K562 (cell line): Measurements from ENCODE around the gene RPS10. TPM values are rescaled to one million over a fixed set of nuclear protein-coding genes. Genes with fewer than 3 reads are reported as not detected.
A peak's percentile ranks its signal among the peaks of the same experiment; 100 is the strongest.

Experiments used
- FOXP4 ChIP-seq: sonication (generic); formaldehyde crosslinking; IDR thresholded peaks from 2 replicates; pipeline ENCODE4 v1.8.0; 2022; ENCODE audit warnings: mild to moderate bottlenecking, missing genetic modification reagents, borderline replicate concordance
- MCM3 ChIP-seq: fragments of 450-650 bp; IDR thresholded peaks from 2 replicates; pipeline ENCODE4 v1.6.1; 2016
- NCOA6 ChIP-seq: fragments of 450-650 bp; IDR thresholded peaks from 2 replicates; pipeline ENCODE4 v1.6.1; 2017; ENCODE audit warnings: mild to moderate bottlenecking
- NR0B1 ChIP-seq: fragments of 450-650 bp; IDR thresholded peaks from one replicate; pipeline ENCODE4 v1.6.1; 2018; ENCODE audit warnings: mild to moderate bottlenecking, moderate library complexity; ENCODE audit not compliant: partially characterized antibody
- POLR2G ChIP-seq: fragments of 200-400 bp; formaldehyde crosslinking; IDR thresholded peaks from 2 replicates; pipeline ENCODE4 v1.6.1; 2017; ENCODE audit warnings: low read depth, mild to moderate bottlenecking, antibody characterized with exemption, low read length, moderate library complexity
- RBM14 ChIP-seq: fragments of 200-400 bp; formaldehyde crosslinking; IDR thresholded peaks from 2 replicates; pipeline ENCODE4 v1.6.1; 2018; ENCODE audit warnings: low read depth, mild to moderate bottlenecking, low read length, moderate library complexity, borderline replicate concordance; ENCODE audit not compliant: insufficient read depth
- STAT5A ChIP-seq: IDR thresholded peaks from 2 replicates; pipeline ENCODE4 v1.6.1; 2012; ENCODE audit warnings: low read length, inconsistent platforms, borderline replicate concordance
- ZFX ChIP-seq: sonication (generic); formaldehyde crosslinking; IDR thresholded peaks from 2 replicates; pipeline ENCODE4 v1.8.0; 2022; ENCODE audit warnings: mild to moderate bottlenecking, missing genetic modification reagents, moderate library complexity
- ZNF175 ChIP-seq: fragments of 200-800 bp; sonication (Bioruptor generic); IDR thresholded peaks from 2 replicates; pipeline ENCODE4 v1.6.1; 2016; ENCODE audit warnings: low read depth, mild to moderate bottlenecking, missing genetic modification characterization, missing compliant biosample characterization
- ZNF830 ChIP-seq: fragments of 250-450 bp; sonication (Bioruptor Pico); IDR thresholded peaks from 2 replicates; pipeline ENCODE4 v1.5.0; 2021; ENCODE audit warnings: mild to moderate bottlenecking
- polyA plus RNA-seq, 8 experiments: library from polyadenylated mRNA; depleted of rRNA in 4 of 8; stranded (reverse) in 5 of 8; unstranded in 3 of 8; fragments of >200 nt; fragmentation: Nextera tagmentation in 2 of 8; fragmentation: Illumina TruSeq in 1 of 8; extraction: Ambion mirVana in 2 of 8; extraction: Trizol in 1 of 8; gene quantifications; 2 replicates each; pipeline versions ENCODE4 v1.2.1 to v1.2.3, GENCODE V29; 2011 to 2014; ENCODE audit warnings: inconsistent platforms in 1 of 8, missing spikeins in 1 of 8
- total RNA-seq, 7 experiments: library from RNA; depleted of rRNA in 6 of 7; stranded (reverse); fragments of >200 nt in 6 of 7; fragmentation: Illumina TruSeq in 2 of 7; extraction: Trizol in 2 of 7; gene quantifications; 2 replicates each; pipeline versions ENCODE4 v1.2.1 to v1.2.3, GENCODE V29; 2011 to 2021; ENCODE audit warnings: low replicate concordance in 1 of 7
- TF ChIP-seq, protein P1 (sequence below): fragments of 250-450 bp; sonication (Bioruptor Pico); IDR thresholded peaks from 2 replicates; pipeline ENCODE4 v1.5.0; 2021; ENCODE audit warnings: mild to moderate bottlenecking, moderate library complexity
- TF ChIP-seq, protein P2 (sequence below): fragments of 250-450 bp; sonication (Bioruptor Pico); IDR thresholded peaks from 2 replicates; pipeline ENCODE4 v1.4.0; 2020; ENCODE audit warnings: borderline replicate concordance

Gene RPS10
- total and polyA plus RNA-seq, 9 of the 15 experiments (the other 6 are each of a cell fraction or from before 2014, with no cell fraction given): 2,680 to 5,251 (median 3,876) TPM

GRCh38 chr6:34391786-34392496, 33.9 kb downstream of the RPS10 start (continued):
- peak; percentile 22; the same call in 1 of the 2 replicates for TF ChIP-seq FOXP4 (CRISPR knock-in tag)
- no peak for TF ChIP-seq MCM3
- no peak; the same call in 1 of the 2 replicates for TF ChIP-seq STAT5A
- no peak for TF ChIP-seq NR0B1
- no peak for TF ChIP-seq ZNF175 (CRISPR knock-in tag)
- no peak for TF ChIP-seq ZNF830 (CRISPR knock-in tag)
- TF ChIP-seq ZFX (CRISPR knock-in tag): peak; percentile 82
- peak; percentile 66 for TF ChIP-seq POLR2G
- 0 out of 2 replicates have a peak, but pooled peaks have one; percentile 48 for TF ChIP-seq RBM14
- TF ChIP-seq, protein P1, sequence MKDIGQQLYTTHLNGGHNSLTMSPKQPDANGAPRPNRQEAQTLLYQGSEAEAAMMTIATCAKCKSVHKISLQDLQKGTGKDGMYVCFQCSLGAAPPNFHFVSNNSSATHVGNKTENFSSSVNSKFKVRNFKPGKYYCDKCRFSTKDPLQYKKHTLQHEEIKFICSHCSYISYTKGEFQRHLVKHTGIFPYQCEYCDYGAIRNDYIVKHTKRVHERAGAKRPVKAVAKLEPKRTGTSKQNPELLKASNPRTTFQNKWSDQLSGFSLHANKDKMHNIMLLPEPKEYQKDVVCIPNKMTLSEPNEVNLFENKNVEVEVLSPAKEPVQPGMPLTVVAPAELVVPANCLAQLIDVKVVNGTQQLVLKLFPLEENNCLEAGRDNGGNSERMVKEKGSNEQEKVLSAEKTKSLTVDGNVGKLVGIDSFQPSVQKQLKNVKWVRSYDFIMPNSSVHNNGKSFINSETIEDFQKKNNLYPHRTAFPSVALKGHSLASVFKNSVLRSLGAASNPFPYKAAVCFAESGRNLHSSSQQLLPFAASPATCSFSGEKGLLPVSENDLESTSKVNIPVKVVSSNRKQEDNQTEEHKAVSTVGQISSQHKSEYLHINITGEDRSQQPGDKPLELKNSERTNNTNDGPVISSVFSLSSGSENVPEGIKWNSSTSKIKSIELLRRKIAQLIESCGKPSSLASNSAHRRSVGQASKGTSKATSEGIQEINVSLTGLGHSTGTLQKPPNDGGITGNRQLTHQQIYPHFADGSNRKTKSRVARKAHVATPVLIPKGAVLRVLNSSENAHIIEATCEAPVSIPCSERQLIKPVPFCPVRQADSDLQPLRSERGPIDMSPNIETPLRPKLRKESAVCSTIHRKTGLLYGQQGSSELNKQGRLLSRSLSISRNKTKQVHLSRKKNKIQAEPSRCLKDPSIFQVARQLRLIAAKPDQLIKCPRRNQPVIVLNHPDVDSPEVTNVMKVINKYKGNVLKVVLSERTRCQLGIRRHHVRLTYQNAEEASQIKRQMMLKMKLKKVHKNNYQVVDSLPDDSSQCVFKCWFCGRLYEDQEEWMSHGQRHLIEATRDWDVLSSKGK: no peak
- TF ChIP-seq, protein P2, sequence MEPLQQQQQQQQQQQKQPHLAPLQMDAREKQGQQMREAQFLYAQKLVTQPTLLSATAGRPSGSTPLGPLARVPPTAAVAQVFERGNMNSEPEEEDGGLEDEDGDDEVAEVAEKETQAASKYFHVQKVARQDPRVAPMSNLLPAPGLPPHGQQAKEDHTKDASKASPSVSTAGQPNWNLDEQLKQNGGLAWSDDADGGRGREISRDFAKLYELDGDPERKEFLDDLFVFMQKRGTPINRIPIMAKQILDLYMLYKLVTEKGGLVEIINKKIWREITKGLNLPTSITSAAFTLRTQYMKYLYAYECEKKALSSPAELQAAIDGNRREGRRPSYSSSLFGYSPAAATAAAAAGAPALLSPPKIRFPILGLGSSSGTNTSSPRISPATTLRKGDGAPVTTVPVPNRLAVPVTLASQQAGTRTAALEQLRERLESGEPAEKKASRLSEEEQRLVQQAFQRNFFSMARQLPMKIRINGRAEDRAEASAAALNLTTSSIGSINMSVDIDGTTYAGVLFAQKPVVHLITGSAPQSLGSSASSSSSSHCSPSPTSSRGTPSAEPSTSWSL (CRISPR knock-in tag): no peak
- peak; percentile 84 for TF ChIP-seq NCOA6
